Epithelial cell of esophagus (primary cell): ENCODE results near the gene ESYT2.

Experiments used
- DNase-seq: peaks from one replicate; pipeline ENCODE4 v3.0.0; 2010; ENCODE audit warnings: low read depth
- H3K4me3 ChIP-seq: 2 replicates; pipeline ENCODE4 v1.5.1; 2011; ENCODE audit warnings: mild to moderate bottlenecking, low read length, control low read depth
- TF ChIP-seq, protein P1 (sequence below): IDR thresholded peaks from 2 replicates; pipeline ENCODE4 v1.5.1; 2011; ENCODE audit warnings: low read depth, mild to moderate bottlenecking, low read length, control low read depth, inconsistent platforms; ENCODE audit not compliant: insufficient read depth; ENCODE audit errors: missing control alignments

Gene ESYT2

DNA sequence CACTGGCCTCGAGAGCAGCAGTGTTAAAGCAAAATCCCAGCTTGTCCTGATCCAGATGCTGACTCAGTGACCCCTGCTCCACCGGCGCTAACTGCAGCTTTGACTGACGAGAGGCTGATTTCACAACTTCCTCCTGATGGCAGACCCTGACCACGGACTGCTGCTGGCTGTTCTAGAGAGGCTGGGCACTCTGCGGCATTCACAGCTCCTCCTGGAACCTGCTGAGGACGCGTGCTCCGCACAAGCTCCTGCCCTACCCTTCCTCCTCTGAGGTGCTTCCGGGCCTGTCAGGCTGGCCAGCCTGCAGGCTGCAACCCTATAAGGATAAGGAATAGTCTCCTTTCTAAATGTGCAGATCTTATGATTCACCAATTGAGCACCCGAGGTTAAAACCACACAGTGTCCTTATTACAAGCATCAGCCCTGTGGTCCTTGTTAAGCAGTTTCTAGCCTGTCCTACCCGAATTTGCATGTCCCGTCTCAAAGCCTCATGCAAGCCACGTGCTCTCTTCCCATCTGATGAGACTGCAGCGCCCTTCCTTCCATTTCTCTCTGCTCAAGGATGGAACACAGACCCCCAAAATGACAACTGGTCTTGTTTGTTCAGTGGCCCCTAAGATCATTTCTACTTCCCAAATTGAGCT, 89.2 kb downstream of the ESYT2 start:
- DNase-seq = peak; percentile 67
- H3K4me3 ChIP-seq = no peak overlapping the region
- TF ChIP-seq, protein P1, sequence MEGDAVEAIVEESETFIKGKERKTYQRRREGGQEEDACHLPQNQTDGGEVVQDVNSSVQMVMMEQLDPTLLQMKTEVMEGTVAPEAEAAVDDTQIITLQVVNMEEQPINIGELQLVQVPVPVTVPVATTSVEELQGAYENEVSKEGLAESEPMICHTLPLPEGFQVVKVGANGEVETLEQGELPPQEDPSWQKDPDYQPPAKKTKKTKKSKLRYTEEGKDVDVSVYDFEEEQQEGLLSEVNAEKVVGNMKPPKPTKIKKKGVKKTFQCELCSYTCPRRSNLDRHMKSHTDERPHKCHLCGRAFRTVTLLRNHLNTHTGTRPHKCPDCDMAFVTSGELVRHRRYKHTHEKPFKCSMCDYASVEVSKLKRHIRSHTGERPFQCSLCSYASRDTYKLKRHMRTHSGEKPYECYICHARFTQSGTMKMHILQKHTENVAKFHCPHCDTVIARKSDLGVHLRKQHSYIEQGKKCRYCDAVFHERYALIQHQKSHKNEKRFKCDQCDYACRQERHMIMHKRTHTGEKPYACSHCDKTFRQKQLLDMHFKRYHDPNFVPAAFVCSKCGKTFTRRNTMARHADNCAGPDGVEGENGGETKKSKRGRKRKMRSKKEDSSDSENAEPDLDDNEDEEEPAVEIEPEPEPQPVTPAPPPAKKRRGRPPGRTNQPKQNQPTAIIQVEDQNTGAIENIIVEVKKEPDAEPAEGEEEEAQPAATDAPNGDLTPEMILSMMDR = no peak

DNA sequence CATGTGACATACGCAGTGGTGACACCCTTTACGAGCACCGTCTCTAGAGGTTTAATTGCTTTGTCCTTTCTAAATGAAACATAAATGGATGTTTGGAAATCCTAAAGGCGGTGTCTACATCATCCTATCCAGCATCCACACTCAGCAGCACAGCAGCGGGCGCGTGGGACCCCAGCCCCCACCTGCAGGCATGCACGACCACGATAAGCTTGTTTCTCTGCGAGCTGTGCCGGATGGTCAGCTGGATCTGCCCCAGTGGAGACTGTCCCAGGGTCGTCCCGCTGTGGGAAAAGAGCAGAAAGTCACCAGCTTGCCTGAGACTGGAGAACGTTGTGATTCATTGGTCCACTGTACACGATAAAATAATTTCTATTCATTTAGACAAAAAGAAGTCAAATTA, 90.5 kb downstream of the ESYT2 start:
- TF ChIP-seq, protein P1 = no peak
- no peak for DNase-seq
- H3K4me3 ChIP-seq = no peak overlapping the region

DNA sequence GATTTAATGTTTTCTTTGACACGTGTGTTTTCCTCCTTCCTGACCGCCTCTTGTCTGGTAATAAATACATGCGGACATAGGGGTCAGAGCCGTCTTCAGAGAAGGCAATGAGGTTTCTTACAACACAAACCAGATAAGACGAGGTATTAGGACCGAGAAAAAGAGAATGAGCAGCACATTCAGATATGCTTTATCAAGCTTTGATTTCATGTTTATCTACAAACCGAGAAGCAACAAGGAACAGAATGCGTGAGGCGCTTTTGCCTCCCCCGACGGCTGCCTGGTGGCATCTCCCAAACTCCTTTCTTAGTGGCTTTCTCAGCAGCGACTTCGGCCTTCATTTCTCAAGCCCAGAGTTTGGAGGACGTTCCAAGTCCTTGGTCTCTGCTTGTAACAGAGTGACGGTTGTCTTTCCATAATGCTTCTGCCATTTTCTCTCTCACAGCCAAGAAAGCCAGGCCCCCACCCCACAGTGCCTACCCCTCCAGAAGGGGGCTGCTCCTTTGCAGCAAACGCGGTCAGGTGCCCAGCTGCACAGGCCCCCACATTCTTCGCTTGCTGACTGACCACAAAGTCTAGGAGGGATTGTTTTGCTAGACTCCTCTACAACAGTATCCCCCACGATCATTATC, 92.1 kb downstream of the ESYT2 start:
- DNase-seq = no peak
- no peak overlapping the region for H3K4me3 ChIP-seq
- TF ChIP-seq, protein P1 = no peak

DNA sequence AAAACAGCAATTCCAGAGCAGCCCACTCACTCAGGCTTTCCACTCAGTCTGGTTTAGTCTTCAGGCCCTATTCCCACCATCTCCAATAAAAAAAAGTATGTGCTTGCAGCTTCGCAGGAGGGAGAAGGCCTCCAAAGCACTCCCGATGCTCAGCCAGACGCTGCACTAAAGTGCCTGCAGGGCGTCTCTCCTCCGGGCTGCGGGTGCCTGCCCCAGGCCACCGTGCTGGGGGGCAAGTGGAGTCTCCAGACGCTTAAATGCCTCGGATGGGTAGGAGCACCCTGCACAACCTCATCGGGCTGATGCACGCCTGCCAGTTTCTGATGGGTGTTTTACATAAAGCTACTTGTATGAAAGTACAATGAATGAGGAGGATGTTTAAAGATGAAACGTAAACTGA, 93.4 kb downstream of the ESYT2 start:
- no peak overlapping the region for H3K4me3 ChIP-seq
- TF ChIP-seq, protein P1 = no peak
- no peak for DNase-seq

DNA sequence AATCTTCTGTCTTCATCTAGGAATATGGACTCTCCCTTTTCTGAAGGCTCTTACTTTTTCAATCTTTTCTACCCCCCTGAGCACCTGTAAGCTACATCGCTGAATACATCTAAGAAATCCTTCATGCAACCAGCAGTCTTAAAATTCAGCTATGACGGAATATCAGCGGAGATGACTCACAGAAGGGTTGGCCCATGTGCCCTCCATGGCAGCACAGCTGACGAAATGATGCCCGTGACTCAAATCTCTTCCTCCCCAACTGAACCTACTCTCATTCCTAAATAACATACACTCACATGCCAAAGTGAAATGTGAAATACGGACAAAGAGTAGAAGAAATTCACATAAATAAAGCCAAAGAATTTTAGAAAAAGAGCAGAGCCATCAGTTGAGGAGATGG, 94.4 kb downstream of the ESYT2 start:
- peak; percentile 56 for DNase-seq
- H3K4me3 ChIP-seq = no peak overlapping the region
- TF ChIP-seq, protein P1 = no peak

DNA sequence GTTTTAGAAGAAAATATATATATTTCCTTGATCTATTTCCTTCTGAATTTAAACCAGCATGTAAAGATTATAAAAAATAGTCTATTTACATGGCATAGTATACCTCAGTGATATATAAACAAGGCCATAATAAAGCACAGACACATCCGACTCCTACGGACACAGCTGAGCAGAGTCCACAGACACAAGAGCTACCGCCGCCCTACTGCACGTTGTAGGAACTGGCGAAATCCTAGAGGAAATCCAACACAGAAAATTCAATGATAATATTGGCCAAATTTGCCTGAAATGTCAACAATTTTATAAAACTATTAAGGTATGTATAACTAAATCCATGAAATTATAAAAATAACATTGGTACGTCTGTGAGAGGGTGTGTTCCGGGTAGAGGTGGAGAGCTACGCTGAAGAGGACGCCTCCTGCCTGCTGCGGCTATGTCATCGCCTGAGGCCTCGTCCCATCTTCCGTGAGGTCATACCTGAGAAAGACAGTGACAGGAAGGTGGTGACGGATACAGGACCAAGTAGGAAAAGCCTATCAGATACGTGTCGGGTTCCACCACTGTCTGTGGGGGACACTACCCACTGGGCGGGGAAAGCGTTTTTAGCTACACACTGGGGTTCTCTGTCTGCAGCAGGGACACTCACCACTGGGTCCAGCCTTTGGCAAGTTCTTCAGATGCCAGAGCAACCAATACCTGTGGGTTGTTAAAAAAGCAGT, 95.4 kb downstream of the ESYT2 start:
- no peak for DNase-seq
- TF ChIP-seq, protein P1 = peak; percentile 6
- no peak overlapping the region for H3K4me3 ChIP-seq

DNA sequence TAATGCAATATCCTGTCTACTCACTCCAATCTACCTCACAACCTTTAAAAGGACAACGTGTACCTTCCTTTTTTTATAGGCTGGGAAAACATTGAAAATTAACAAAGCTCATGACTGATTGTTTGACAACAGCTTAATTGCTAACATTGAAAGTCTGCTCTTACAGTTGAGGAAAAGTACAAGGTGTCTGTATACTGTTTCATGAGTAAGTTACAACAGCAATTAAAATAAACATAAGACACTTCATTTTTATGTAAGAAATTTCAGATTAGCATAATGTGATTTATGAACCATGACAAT, 96.1 kb downstream of the ESYT2 start:
- TF ChIP-seq, protein P1 = no peak
- DNase-seq = no peak

More for the DNA sequence above, 96.1 kb downstream of the ESYT2 start:
- no peak overlapping the region for H3K4me3 ChIP-seq
